IPS-18a (cell line): Measurements from ENCODE around the gene PLA2G12A.

Source experiments
- H3K27ac ChIP-seq: one replicate; pipeline ENCODE4 v1.5.1; 2013; ENCODE audit warnings: low read length
- H3K27me3 ChIP-seq: one replicate; pipeline ENCODE4 v1.6.1; 2013; ENCODE audit warnings: mild to moderate bottlenecking, low read length; ENCODE audit not compliant: control insufficient read depth, insufficient read depth
- H3K36me3 ChIP-seq: one replicate; pipeline ENCODE4 v1.6.1; 2013; ENCODE audit warnings: low read depth, low read length; ENCODE audit not compliant: control insufficient read depth
- H3K4me1 ChIP-seq: one replicate; pipeline ENCODE4 v1.6.1; 2013; ENCODE audit warnings: low read depth, low read length; ENCODE audit not compliant: control insufficient read depth
- H3K4me3 ChIP-seq: one replicate; pipeline ENCODE4 v1.5.1; 2013; ENCODE audit warnings: low read length
- H3K9ac ChIP-seq: one replicate; pipeline ENCODE4 v1.6.1; 2013; ENCODE audit warnings: mild to moderate bottlenecking, low read length, moderate library complexity
- H3K9me3 ChIP-seq: one replicate; pipeline ENCODE4 v1.6.1; 2013; ENCODE audit warnings: low read depth, low read length; ENCODE audit not compliant: control insufficient read depth

The PLA2G12A gene

DNA sequence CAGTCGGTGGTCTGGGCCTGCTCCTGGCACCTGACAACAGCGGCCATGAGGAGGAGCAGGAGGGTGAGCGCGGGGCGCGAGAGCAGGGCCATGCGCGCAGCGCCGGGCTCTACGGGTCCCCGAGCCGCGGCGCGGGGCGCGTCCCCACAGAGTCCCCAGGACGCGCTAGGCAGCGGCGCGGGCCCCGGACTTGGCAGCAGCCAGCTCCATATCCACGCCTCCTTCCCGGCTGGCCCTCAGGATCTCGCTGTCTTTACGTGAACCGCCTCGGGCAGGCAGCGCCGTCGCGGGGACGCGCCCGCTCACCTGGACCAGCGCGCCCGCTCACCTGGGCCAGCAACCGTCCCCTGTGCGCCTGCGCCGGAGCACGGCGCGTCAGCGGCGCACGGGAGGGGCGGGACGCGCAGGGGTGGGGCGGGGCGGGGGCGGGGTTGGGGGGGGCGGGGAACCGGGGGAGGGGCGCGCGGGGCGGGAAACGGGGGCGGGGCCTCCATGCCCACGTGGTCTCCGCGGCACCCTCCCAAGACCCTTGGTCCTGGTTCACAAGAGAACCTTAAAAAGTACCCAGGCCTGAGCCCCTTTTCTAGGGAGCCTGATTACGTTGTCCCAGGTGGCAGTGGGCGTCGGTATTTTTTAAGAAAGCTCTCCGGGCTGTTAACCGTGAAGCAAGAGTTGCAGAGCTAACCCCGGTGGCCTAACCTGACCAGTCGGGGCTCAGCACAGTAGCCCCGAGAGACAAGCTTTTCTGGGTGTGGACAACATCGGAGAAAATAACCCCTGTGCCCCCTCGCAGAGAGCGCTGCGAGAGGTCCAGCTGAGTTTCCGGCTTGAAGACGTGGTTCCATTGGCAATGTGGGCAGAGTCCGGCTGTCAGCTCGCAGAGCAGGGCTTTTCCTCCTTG lies at the start of gene PLA2G12A:
Gene PLA2G12A (minus strand): TSS at position 353 of the 901 bp plus-strand sequence. CDS start 261 bp downstream, at position 92.
- Histone ChIP-seq H3K4me3 (peak within 1 kb of the TSS; percentile 99), H3K27me3 (peaks cover 9% of the 10 kb centered on the region), H3K27ac (peak within 1 kb of the TSS; percentile 76), H3K9me3 (no peaks in the 10 kb centered on the region), H3K36me3 (no peaks in the 10 kb centered on the region), H3K9ac (peak within 1 kb of the TSS; percentile 83), H3K4me1 (peaks cover 14% of the 10 kb centered on the region)

DNA sequence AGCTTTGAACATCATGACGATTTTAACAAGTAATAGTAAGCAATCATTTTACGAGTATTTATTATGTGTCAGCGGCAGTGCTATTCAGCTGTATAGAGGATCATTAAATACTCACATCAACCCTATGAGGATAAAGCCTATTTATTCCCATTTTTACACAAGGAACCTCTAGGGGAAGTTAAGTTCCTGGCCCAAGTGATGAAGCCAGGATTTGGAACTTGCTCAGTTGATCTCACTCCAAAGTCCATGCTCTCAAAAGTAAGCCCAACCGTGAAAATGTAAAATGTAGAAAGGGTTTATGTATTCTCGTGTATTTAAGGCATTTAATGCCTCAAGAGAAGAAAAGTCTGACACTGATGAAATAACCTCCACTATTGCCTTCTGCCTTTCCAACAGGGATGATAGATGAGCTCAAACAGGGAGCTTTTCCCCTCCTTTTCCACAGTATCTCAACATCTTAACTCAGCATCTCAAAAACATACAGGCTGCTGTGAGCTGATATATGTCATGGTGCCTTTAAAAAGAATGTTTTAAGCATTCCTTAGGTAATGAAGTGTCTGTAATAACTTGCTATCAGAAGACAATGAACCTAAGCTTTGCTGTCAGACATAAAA lies 35.0 kb upstream of the PLA2G12A start:
- Histone ChIP-seq H3K9ac (no peak overlapping the region), H3K36me3 (no peaks in the 10 kb centered on the region), H3K27ac (no peak overlapping the region), H3K9me3 (no peaks in the 10 kb centered on the region), H3K4me3 (no peak overlapping the region), H3K4me1 (no peaks in the 10 kb centered on the region), H3K27me3 (no peaks in the 10 kb centered on the region)

DNA sequence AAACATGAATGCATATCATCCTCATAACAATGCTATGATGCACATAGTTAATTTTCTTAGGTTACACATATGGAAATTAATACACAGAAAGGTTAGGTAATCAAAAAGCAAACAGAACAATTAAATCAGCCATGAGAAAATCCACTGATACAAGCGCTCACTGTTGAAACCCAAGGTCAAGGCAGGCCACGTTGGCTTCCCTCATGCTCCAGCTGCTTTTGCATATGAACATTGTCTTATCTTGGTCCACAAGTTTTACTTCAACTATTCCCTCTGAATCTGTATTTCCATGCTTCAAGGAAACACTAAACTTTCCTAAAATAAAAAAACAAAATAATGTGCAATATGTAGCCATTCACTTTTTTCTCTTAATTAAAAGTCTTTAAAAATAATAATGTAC lies 34.5 kb upstream of the PLA2G12A start:
- Histone ChIP-seq H3K4me1 (no peaks in the 10 kb centered on the region), H3K4me3 (no peak overlapping the region), H3K27ac (no peak overlapping the region), H3K36me3 (no peaks in the 10 kb centered on the region), H3K27me3 (no peaks in the 10 kb centered on the region), H3K9ac (no peak overlapping the region), H3K9me3 (no peaks in the 10 kb centered on the region)

DNA sequence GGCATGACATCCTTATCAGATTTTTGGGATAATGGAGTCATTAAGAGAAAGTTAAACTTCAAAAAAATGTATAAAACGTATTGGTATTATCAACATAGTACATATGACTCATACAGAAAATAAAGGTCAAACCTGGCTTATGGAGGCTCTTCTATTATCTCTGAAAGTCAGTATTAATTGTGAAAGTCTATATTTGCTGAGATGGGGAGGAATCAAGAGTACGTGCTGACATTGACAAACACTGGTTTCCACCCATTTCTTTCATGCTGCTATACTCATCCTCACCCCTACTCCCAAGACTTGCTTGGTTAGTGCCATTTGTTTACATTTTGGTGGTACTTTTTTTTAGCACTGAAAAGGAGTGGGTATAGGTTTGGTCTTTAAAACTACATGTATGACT lies 30.8 kb upstream of the PLA2G12A start:
- Histone ChIP-seq H3K4me1 (no peaks in the 10 kb centered on the region), H3K27me3 (no peaks in the 10 kb centered on the region), H3K36me3 (no peaks in the 10 kb centered on the region), H3K9me3 (no peaks in the 10 kb centered on the region), H3K4me3 (no peak overlapping the region), H3K27ac (no peak overlapping the region), H3K9ac (no peak overlapping the region)

DNA sequence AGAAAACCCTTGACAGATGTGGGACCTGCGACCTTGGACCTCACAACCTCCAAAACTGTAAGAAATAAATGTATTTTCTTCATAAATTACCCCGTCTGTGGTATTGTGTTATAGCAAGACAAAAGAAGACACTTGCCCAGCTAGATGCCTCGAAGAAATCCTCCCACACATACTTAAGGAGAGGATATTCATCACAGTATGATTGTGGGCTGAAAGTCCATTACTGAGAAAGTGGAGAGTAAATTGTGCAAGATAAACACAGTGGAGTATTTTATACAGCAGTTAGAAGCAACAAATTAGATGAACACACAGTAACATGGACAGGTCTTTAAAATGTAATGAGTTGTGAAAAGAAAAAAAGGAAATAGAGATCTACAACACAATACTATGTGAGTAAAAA lies 25.8 kb upstream of the PLA2G12A start:
- Histone ChIP-seq H3K27ac (no peak overlapping the region), H3K36me3 (no peaks in the 10 kb centered on the region), H3K27me3 (no peaks in the 10 kb centered on the region), H3K4me3 (no peak overlapping the region), H3K9ac (no peak overlapping the region), H3K9me3 (no peaks in the 10 kb centered on the region), H3K4me1 (no peaks in the 10 kb centered on the region)

DNA sequence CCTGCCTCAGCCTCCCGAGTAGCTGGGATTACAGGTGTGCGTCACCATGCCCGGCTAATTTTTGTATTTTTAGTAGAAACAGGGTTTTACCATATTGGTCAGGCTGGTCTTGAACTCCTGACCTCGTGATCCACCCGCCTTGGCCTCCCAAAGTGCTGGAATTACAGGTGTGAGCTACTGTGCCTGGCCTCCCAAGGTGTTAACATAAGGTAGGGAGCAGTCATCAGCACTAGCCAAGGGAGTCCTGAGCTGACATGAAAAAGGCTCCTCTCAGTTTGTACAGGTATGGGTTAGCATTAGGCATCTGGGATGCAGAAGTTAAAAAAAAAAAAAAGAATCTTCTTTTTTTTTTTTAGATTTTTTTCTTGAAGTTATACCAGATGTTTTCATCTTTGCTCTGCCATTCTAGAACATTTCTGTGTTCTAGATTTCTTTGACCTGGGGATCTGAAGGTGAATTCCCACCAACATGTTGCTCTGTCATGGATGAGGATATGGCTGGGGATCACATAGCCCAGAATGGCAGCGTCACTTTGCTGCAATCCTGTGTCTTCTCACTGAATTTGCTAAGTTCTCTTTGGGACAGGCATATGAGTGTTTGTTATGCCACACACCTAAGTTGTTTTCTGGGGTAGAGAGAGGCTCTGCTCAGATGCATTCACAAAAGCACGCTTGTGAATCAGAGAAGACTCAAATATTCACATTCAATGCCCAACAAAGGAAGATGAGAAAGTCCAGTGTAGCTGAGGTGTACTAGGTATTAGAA lies 24.4 kb upstream of the PLA2G12A start:
- Histone ChIP-seq H3K27me3 (no peaks in the 10 kb centered on the region), H3K27ac (no peak overlapping the region), H3K9ac (no peak overlapping the region), H3K9me3 (no peaks in the 10 kb centered on the region), H3K4me1 (no peaks in the 10 kb centered on the region), H3K4me3 (no peak overlapping the region), H3K36me3 (no peaks in the 10 kb centered on the region)

DNA sequence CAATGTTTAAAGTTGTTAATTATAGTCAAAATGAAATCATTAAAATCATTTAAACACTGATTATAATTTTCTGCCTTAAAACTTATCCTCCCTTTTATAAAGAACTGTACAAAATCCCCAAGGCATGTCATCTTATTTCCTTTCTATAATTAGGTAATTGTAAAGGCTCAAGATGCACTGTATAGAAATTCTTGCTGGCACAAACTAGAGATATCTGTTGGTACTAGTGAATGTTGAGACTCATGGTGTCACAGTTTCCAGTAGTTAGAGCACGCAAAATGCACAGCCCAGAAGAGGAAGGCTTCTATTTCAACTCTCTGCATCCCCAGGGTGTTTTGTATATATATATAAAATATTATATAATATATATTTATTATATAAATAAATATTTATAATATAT lies 22.7 kb upstream of the PLA2G12A start:
- no peak overlapping the region for H3K27ac ChIP-seq
- no peak overlapping the region for H3K9ac ChIP-seq
- no peaks in the 10 kb centered on the region for H3K9me3 ChIP-seq
- no peaks in the 10 kb centered on the region for H3K27me3 ChIP-seq
- no peak overlapping the region for H3K4me3 ChIP-seq
- no peaks in the 10 kb centered on the region for H3K4me1 ChIP-seq
- H3K36me3 ChIP-seq, result no peaks in the 10 kb centered on the region

DNA sequence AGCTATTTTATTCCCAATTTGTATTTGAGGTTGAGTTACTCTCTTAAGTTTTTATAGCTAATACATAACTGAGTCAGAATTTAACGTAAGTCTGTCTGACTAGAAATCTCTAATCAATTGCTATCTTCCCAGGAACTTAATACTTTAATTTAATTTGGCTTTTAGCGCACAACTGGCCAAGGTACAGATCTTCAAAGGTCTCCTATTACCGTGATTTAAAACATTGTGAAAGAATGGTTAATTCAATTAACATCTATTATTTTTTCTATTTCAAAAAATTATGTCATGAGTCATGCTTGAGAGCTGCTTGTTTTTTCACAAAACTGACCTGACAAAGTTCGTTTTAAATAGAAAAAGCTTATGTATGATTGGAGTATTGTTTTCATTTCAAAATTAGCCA lies 22.0 kb upstream of the PLA2G12A start:
- H3K4me1 ChIP-seq, result no peaks in the 10 kb centered on the region

DNA sequence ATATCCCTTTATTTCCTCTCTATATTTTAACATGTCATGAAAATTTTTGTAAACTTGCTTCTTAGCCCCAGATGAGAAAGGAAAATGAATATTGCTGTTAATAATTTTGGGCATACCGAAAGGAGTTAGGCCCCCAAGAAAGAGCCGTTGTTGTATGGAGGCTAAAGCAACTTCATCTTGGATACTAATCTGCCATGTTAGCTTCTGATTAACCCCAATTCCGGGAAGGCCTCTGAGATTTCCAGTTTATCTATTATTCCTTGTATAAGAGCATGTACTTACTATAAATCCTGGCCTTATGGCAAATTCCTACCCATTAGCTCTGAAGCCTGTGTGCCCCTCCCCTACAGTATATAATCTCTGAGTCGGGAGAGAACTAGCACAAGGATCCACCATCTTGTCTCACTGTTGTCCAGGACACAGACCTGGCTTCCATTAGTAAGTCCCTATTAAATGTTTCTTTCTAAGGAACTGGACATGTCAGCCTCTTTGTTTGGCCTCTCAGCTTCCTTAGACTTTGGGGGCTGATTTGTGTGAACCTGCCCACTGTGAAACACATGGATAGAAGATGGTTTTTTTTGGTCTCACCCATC lies 20.9 kb upstream of the PLA2G12A start:
- H3K4me3 ChIP-seq, result no peak overlapping the region

More for the DNA sequence above, 22.0 kb upstream of the PLA2G12A start:
- Histone ChIP-seq H3K36me3 (no peaks in the 10 kb centered on the region), H3K9ac (no peak overlapping the region), H3K4me3 (no peak overlapping the region), H3K27me3 (no peaks in the 10 kb centered on the region), H3K9me3 (no peaks in the 10 kb centered on the region), H3K27ac (no peak overlapping the region)

DNA sequence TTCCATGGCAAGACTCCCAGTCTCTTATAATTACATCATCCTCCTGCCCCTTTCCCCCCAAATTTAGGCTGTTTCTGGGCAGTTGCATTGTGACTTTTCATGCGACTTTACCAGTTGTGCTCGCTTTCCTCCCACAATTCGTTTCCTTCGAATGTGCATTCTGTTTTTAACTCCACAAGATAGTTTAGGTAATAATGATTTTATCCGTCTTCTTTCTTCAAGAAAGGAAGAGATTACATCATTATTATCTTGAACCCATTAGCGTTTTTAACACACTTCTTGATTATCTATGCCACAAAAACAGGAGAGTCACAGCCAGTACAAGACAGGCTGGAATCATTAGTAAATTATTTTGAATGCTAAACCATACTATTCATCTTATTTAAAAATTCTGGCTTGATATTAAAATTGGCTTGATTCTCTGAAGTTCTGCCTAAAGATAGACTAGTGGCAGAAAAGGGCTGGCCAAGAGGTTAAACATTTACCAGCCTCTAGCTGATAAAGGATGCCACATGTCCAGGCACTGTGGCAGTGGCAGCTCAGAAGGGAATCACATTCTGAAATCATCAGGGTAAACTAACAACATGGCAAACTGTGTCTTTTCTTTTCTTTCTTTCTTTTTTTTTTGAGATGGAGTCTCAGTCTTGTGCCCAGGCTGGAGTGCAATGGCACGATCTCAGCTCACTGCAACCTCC lies 19.7 kb upstream of the PLA2G12A start:
- no peak overlapping the region for H3K4me3 ChIP-seq
- H3K9me3 ChIP-seq, result no peaks in the 10 kb centered on the region
- H3K27ac ChIP-seq, result no peak overlapping the region
- no peaks in the 10 kb centered on the region for H3K4me1 ChIP-seq
- no peaks in the 10 kb centered on the region for H3K36me3 ChIP-seq
- H3K27me3 ChIP-seq, result no peaks in the 10 kb centered on the region
- H3K9ac ChIP-seq, result no peak overlapping the region

More for the DNA sequence above, 20.9 kb upstream of the PLA2G12A start:
- Histone ChIP-seq H3K4me1 (no peaks in the 10 kb centered on the region), H3K9me3 (no peaks in the 10 kb centered on the region), H3K36me3 (no peaks in the 10 kb centered on the region), H3K27me3 (no peaks in the 10 kb centered on the region), H3K9ac (no peak overlapping the region), H3K27ac (no peak overlapping the region)

DNA sequence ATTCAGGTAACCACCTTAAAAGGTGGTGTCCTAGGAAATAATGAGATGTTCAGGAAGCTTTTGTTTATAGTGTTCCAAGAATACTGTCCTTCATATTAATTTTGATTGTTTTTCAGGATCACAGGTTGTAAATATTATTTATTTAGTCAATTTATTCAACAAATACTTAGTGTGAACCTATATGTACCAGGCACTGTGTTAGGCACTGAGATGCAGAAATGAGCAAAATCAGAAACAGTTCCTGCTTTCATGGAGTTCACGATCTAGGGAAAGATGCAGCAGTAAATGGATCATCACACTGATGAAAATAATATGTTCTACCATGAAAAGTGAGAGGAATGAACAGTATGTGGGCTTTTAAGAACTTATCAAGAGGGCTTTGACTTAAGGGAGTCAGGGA lies 18.2 kb upstream of the PLA2G12A start:
- Histone ChIP-seq H3K4me3 (no peak overlapping the region), H3K9ac (no peak overlapping the region), H3K9me3 (no peaks in the 10 kb centered on the region), H3K27ac (no peak overlapping the region), H3K36me3 (no peaks in the 10 kb centered on the region), H3K27me3 (no peaks in the 10 kb centered on the region), H3K4me1 (no peaks in the 10 kb centered on the region)
